Gastrocnemius medialis (tissue), 4 donors: ENCODE measurements around the gene FARP1. TPM values are rescaled to one million over a fixed set of nuclear protein-coding genes. Genes with fewer than 3 reads are reported as not detected.

Experiments used
- ATAC-seq, 2 donors: fragments of 150-250 bp; one replicate each; pipeline ENCODE4 v1.9.1; 2016
- DNase-seq, 2 donors: peaks; one replicate each; pipeline ENCODE4 v3.0.0-alpha.2; 2019
- H3K27ac ChIP-seq, 4 donors: fragments of 200-600 bp; sonication (generic); 1 replicate in 1 of 4; 2 replicates in 3 of 4; pipeline ENCODE4 v1.5.1; 2016 to 2018; ENCODE audit warnings: mild to moderate bottlenecking in 2 of 4, moderate library complexity in 1 of 4
- H3K27me3 ChIP-seq, 3 donors: fragments of 200-600 bp; sonication (generic) in 2 of 3; 1 replicate in 1 of 3; 2 replicates in 2 of 3; pipeline versions ENCODE4 v1.5.1 to v1.6.0; 2016 to 2019; ENCODE audit warnings: mild to moderate bottlenecking in 1 of 3, moderate library complexity in 1 of 3
- H3K36me3 ChIP-seq, 2 donors: fragments of 200-600 bp; sonication (generic) in 1 of 2; one replicate each; pipeline ENCODE4 v1.5.1; 2017 to 2018
- H3K4me1 ChIP-seq, 2 donors: fragments of 200-600 bp; sonication (generic) in 1 of 2; one replicate each; pipeline ENCODE4 v1.5.1; 2016 to 2017; ENCODE audit warnings: mild to moderate bottlenecking in 2 of 2
- H3K4me3 ChIP-seq, 4 donors: fragments of 200-600 bp; sonication (generic) in 3 of 4; 1 replicate in 1 of 4; 2 replicates in 3 of 4; pipeline ENCODE4 v1.5.1; 2016 to 2019; ENCODE audit warnings: mild to moderate bottlenecking in 2 of 4
- H3K9me3 ChIP-seq, 3 donors: fragments of 200-600 bp; sonication (generic) in 2 of 3; 1 replicate in 1 of 3; 2 replicates in 2 of 3; pipeline ENCODE4 v1.5.1; 2016 to 2019
- POLR2A ChIP-seq, 2 donors: fragments of 450-650 bp; IDR thresholded peaks; one replicate each; pipeline ENCODE4 v1.6.1; 2017; ENCODE audit warnings: antibody characterized with exemption in 2 of 2, mild to moderate bottlenecking in 2 of 2, moderate library complexity in 2 of 2
- in situ Hi-C, 4 donors: fragments of 200-750 bp; cut with MboI; loops; one replicate each; pipeline versions ENCODE4 v1.15.0 to v1.8.0; 2017; ENCODE audit warnings: low sequenced_read_pairs in 4 of 4
- intact Hi-C: fragments of 100-400 bp; cut with DNase I; formaldehyde crosslinking; loops from one replicate; pipeline ENCODE4 v1.15.1; 2023; ENCODE audit warnings: low total_unique reads
- total RNA-seq, 4 donors: library from RNA; depleted of rRNA; stranded (reverse); fragments of >200 nt; gene quantifications; one replicate each; pipeline versions ENCODE4 v1.1.0 to v1.2.3, GENCODE V29; 2016
- TF ChIP-seq, protein P1 (sequence below), 5 experiments: fragments of 450-650 bp in 3 of 5; fragments of 200-600 bp in 2 of 5; sonication (generic) in 2 of 5; IDR thresholded peaks in 4 of 5; conservative IDR thresholded peaks in 1 of 5; 1 replicate in 4 of 5; 2 replicates in 1 of 5; pipeline ENCODE4 v1.5.1; 2016 to 2019; ENCODE audit warnings: antibody characterized with exemption in 5 of 5, mild to moderate bottlenecking in 3 of 5, moderate library complexity in 3 of 5

Gene FARP1
- total RNA-seq, 4 donors from 2014 or later, result 3.5 to 9.8 (median 4.9) TPM

- intact Hi-C loops, result no loop called here
Observed at GRCh38 chr13:98144801-98145350, 2.0 kb downstream of the FARP1 start.

GRCh38 chr13:98147521-98147920 is 4.6 kb downstream of the FARP1 start:
- in situ Hi-C loops (loop anchor here in 2 of 4 donors (10.0 to 25.0 kb wide), 2 partner anchors 507 to 515 kb away; no protein-coding TSS in a partner anchor), intact Hi-C loops (no loop called here)
- H3K27ac ChIP-seq, result no peak overlapping the region
- peaks cover 0 to under 1% (median 0%) of the 10 kb centered on the region in 3 donors for H3K27me3 ChIP-seq
- H3K4me1 ChIP-seq, result peaks cover 2 to 11% of the 10 kb centered on the region in 2 donors
- no peaks in the 10 kb centered on the region for H3K36me3 ChIP-seq
- no peak overlapping the region for H3K4me3 ChIP-seq
- DNase-seq, result no peak
- ATAC-seq, result no peak
- TF ChIP-seq, protein P1, sequence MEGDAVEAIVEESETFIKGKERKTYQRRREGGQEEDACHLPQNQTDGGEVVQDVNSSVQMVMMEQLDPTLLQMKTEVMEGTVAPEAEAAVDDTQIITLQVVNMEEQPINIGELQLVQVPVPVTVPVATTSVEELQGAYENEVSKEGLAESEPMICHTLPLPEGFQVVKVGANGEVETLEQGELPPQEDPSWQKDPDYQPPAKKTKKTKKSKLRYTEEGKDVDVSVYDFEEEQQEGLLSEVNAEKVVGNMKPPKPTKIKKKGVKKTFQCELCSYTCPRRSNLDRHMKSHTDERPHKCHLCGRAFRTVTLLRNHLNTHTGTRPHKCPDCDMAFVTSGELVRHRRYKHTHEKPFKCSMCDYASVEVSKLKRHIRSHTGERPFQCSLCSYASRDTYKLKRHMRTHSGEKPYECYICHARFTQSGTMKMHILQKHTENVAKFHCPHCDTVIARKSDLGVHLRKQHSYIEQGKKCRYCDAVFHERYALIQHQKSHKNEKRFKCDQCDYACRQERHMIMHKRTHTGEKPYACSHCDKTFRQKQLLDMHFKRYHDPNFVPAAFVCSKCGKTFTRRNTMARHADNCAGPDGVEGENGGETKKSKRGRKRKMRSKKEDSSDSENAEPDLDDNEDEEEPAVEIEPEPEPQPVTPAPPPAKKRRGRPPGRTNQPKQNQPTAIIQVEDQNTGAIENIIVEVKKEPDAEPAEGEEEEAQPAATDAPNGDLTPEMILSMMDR (IDR thresholded peaks at IDR 0.05 in 4 of 5, conservative IDR thresholded peaks at IDR 0.05 in 1 of 5), result no peak
- no peak for TF ChIP-seq POLR2A (IDR thresholded peaks at IDR 0.05)
- H3K9me3 ChIP-seq, result no peaks in the 10 kb centered on the region

More at GRCh38 chr13:98144801-98145350, 2.0 kb downstream of the FARP1 start:
- TF ChIP-seq, protein P1 (IDR thresholded peaks at IDR 0.05 in 4 of 5, conservative IDR thresholded peaks at IDR 0.05 in 1 of 5), result no peak
- no peak for TF ChIP-seq POLR2A (IDR thresholded peaks at IDR 0.05)
- H3K27me3 ChIP-seq, result peaks cover 0 to 6% (median 0%) of the 10 kb centered on the region in 3 donors
- in situ Hi-C loops, result loop anchor here in 2 of 4 donors (10.0 to 25.0 kb wide), 2 partner anchors 510 to 517 kb away; no protein-coding TSS in a partner anchor
- no peak for ATAC-seq
- no peaks in the 10 kb centered on the region for H3K36me3 ChIP-seq
- H3K4me3 ChIP-seq, result peak overlapping the region in 3 of 4 donors; percentile 53 to 72 (median 61)
- H3K4me1 ChIP-seq, result peaks cover 2 to 17% of the 10 kb centered on the region in 2 donors
- DNase-seq, result no peak
- no peak overlapping the region for H3K27ac ChIP-seq
- no peaks in the 10 kb centered on the region for H3K9me3 ChIP-seq

- no peak for TF ChIP-seq POLR2A (IDR thresholded peaks at IDR 0.05)
- intact Hi-C loops (no loop called here), in situ Hi-C loops (no loop called here)
- DNase-seq, result no peak
- Histone ChIP-seq H3K9me3 (no peaks in the 10 kb centered on the region), H3K27ac (no peak overlapping the region), H3K4me3 (no peak overlapping the region), H3K27me3 (no peaks in the 10 kb centered on the region), H3K36me3 (no peaks in the 10 kb centered on the region), H3K4me1 (no peaks in the 10 kb centered on the region)
- ATAC-seq, result no peak
Observed at GRCh38 chr13:98150832-98151479, 8.1 kb downstream of the FARP1 start.

DNA sequence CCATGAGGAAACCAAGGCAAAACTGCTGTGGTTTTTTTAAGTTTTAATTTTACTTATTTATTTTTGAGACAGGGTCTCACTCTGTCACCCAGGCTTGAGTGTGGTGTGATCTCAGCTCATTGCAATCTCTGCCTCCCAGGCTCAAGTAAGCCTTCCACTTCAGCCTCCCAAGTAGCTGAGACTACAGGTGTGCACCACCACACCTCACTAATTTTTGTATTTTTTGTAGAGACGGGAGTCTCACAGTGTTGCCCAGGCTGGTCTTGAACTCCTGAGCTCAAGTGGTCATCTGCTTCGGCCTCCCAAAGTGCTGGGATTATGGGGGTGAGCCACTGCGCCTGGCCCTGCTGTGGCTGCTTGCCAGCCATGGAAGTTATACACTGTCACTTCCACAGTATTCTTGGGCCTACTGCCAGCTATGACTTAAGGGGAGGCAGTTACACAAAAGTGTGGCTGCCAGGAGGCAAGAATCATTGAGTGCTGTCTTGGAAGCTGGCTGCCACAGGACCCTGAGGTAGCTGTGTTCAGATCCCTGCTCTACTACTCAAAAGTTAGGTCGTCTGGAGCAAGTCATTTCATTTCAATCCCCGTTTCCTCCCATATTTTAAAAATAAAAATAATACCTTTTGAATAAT is 12.7 kb downstream of the FARP1 start:
- in situ Hi-C loops, result no loop called here
- DNase-seq (no peak), ATAC-seq (no peak)
- no peaks in the 10 kb centered on the region for H3K27me3 ChIP-seq
- H3K4me1 ChIP-seq, result no peaks in the 10 kb centered on the region
- intact Hi-C loops, result no loop called here
- H3K27ac ChIP-seq, result no peak overlapping the region
- no peaks in the 10 kb centered on the region for H3K36me3 ChIP-seq
- H3K4me3 ChIP-seq, result no peak overlapping the region
- H3K9me3 ChIP-seq, result no peaks in the 10 kb centered on the region
- TF ChIP-seq, protein P1 (IDR thresholded peaks at IDR 0.05 in 4 of 5, conservative IDR thresholded peaks at IDR 0.05 in 1 of 5), result no peak

DNA sequence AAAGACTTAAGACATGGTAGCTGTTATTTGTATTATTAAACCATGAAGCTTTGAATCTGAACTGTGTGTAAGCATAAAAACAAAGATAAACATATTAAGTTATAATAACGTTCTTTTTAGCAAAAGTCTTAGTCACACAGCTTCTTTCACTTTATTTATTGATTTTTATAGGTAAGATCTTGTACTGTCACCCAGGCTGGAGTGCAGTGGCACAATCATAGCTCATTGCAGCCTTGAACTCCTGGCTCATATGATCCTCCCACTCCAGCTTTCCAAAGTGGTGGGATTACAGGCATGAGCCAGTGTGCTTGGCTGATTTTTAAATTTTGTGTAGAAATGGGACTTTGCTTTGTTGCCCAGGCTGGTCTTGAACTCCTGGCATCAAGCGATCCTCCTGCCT is 13.4 kb downstream of the FARP1 start:
- in situ Hi-C loops (no loop called here), intact Hi-C loops (no loop called here)
- Histone ChIP-seq H3K36me3 (no peaks in the 10 kb centered on the region), H3K9me3 (no peaks in the 10 kb centered on the region), H3K27ac (no peak overlapping the region), H3K4me1 (no peaks in the 10 kb centered on the region), H3K4me3 (no peak overlapping the region), H3K27me3 (no peaks in the 10 kb centered on the region)
- DNase-seq (no peak), ATAC-seq (no peak)
- no peak for TF ChIP-seq POLR2A (IDR thresholded peaks at IDR 0.05)
- TF ChIP-seq, protein P1 (IDR thresholded peaks at IDR 0.05 in 4 of 5, conservative IDR thresholded peaks at IDR 0.05 in 1 of 5), result no peak
